IMR-90 (cell line): Measurements from ENCODE around the gene GMFB. TPM values are rescaled to one million over a fixed set of nuclear protein-coding genes. Genes with fewer than 3 reads are reported as not detected.

Source experiments
- ATAC-seq: fragments of 200-7000 bp; cut with Tn5 transposase; 2 replicates; pipeline ENCODE4 v1.9.1; 2020; ENCODE audit warnings: low read depth, mild to moderate bottlenecking, moderate library complexity
- BruUV-seq: library from RNA; stranded (reverse); fragments of 400-500 nt; replicated peaks from 2 replicates; lab custom pipeline; 2021; lab: Mats Ljungman, UMichigan
- CTCF ChIA-PET: fragments of 300-600 bp; formaldehyde crosslinking; extraction: SDS; loops from one replicate; lab custom pipeline; 2021; ENCODE audit warnings: antibody characterized with exemption; lab: Yijun Ruan, JAX
- POLR2A ChIA-PET: fragments of 300-600 bp; sonication (Branson Sonifier 250); formaldehyde crosslinking; loops from one replicate; lab custom pipeline; 2022; ENCODE audit warnings: antibody characterized with exemption; ENCODE audit not compliant: unreplicated experiment; lab: Charles Lee
- DNase-seq: peaks from one replicate; pipeline ENCODE4 v3.0.0; 2013
- H2AFZ ChIP-seq: replicated peaks from 2 replicates; pipeline ENCODE3; 2013; ENCODE audit warnings: low read length, mild to moderate bottlenecking; ENCODE audit not compliant: poor library complexity
- H2AK5ac ChIP-seq: 2 replicates; pipeline ENCODE4 v1.6.1; 2013; ENCODE audit warnings: low read depth, low read length, inconsistent platforms
- H2AK9ac ChIP-seq: replicated peaks from 2 replicates; pipeline ENCODE3; 2013; ENCODE audit warnings: mild to moderate bottlenecking, low read depth, low read length, moderate library complexity; ENCODE audit not compliant: poor library complexity
- H2BK120ac ChIP-seq: 2 replicates; pipeline ENCODE4 v1.6.1; 2013; ENCODE audit warnings: low read depth, low read length, inconsistent platforms
- H2BK15ac ChIP-seq: 3 replicates; pipeline ENCODE4 v1.6.1; 2013; ENCODE audit warnings: low read depth, low read length, inconsistent platforms
- H2BK20ac ChIP-seq: 2 replicates; pipeline ENCODE4 v1.6.1; 2013; ENCODE audit warnings: low read depth, mild to moderate bottlenecking, inconsistent platforms, low read length, moderate library complexity
- H2BK5ac ChIP-seq: 2 replicates; pipeline ENCODE4 v1.6.1; 2013; ENCODE audit warnings: mild to moderate bottlenecking, low read depth, low read length, inconsistent platforms; ENCODE audit not compliant: poor library complexity, severe bottlenecking
- H3K14ac ChIP-seq: replicated peaks from 2 replicates; pipeline ENCODE4 v1.6.1; 2013; ENCODE audit warnings: low read depth, low read length, inconsistent platforms
- H3K18ac ChIP-seq: 2 replicates; pipeline ENCODE4 v1.6.1; 2013; ENCODE audit warnings: low read depth, low read length, control low read depth
- H3K23ac ChIP-seq: 2 replicates; pipeline ENCODE4 v1.6.1; 2013; ENCODE audit warnings: low read depth, low read length, inconsistent platforms
- H3K27ac ChIP-seq: 2 replicates; pipeline ENCODE4 v1.5.1; 2013; ENCODE audit warnings: mild to moderate bottlenecking, control low read depth, low read length; ENCODE audit not compliant: insufficient read depth
- H3K27me3 ChIP-seq: 2 replicates; pipeline ENCODE4 v1.6.1; 2013; ENCODE audit warnings: low read length; ENCODE audit not compliant: control insufficient read depth, insufficient read depth
- H3K36me3 ChIP-seq: 2 replicates; pipeline ENCODE4 v1.6.1; 2013; ENCODE audit warnings: low read length, mixed read lengths; ENCODE audit not compliant: control insufficient read depth, insufficient read depth
- H3K4ac ChIP-seq: 2 replicates; pipeline ENCODE4 v1.6.1; 2013; ENCODE audit warnings: low read depth, low read length, inconsistent platforms
- H3K4me1 ChIP-seq: 2 replicates; pipeline ENCODE4 v1.6.1; 2013; ENCODE audit warnings: low read length, mixed read lengths; ENCODE audit not compliant: control insufficient read depth, insufficient read depth
- H3K4me2 ChIP-seq: 2 replicates; pipeline ENCODE4 v1.6.1; 2013; ENCODE audit warnings: low read depth, mild to moderate bottlenecking, control low read depth, low read length, moderate library complexity
- H3K4me3 ChIP-seq: 2 replicates; pipeline ENCODE4 v1.5.1; 2013; ENCODE audit warnings: low read depth, mild to moderate bottlenecking, control low read depth, low read length, moderate library complexity; ENCODE audit not compliant: insufficient read depth
- H3K56ac ChIP-seq: 2 replicates; pipeline ENCODE4 v1.6.1; 2013; ENCODE audit warnings: low read length, inconsistent platforms; ENCODE audit not compliant: insufficient read depth; ENCODE audit errors: extremely low read depth
- H3K79me1 ChIP-seq, 2 experiments: 2 replicates each; pipeline ENCODE4 v1.6.1; 2013; ENCODE audit warnings: low read length in 2 of 2, inconsistent platforms in 1 of 2, low read depth in 1 of 2
- H3K9ac ChIP-seq: 2 replicates; pipeline ENCODE4 v1.6.1; 2013; ENCODE audit warnings: low read depth, low read length, control low read depth
- H3K9me1 ChIP-seq: 2 replicates; pipeline ENCODE4 v1.6.1; 2013; ENCODE audit warnings: low read length, inconsistent platforms; ENCODE audit not compliant: insufficient read depth
- H3K9me3 ChIP-seq: 2 replicates; pipeline ENCODE4 v1.6.1; 2013; ENCODE audit warnings: low read length; ENCODE audit not compliant: control insufficient read depth, insufficient read depth
- H4K20me1 ChIP-seq: 2 replicates; pipeline ENCODE4 v1.6.1; 2013; ENCODE audit warnings: low read length, inconsistent platforms; ENCODE audit not compliant: insufficient read depth
- H4K5ac ChIP-seq: 2 replicates; pipeline ENCODE4 v1.6.1; 2013; ENCODE audit warnings: mild to moderate bottlenecking, low read depth, low read length, control low read depth
- H4K8ac ChIP-seq, 2 experiments: 2 replicates each; pipeline ENCODE4 v1.6.1; 2013; ENCODE audit warnings: low read depth in 2 of 2, low read length in 2 of 2, control low read depth in 1 of 2, inconsistent platforms in 1 of 2
- H4K91ac ChIP-seq: 2 replicates; pipeline ENCODE4 v1.6.1; 2013; ENCODE audit warnings: low read depth, low read length, inconsistent platforms; ENCODE audit not compliant: insufficient read depth
- BHLHE40 ChIP-seq: fragments of 150-350 bp; IDR thresholded peaks from 2 replicates; pipeline ENCODE4 v1.6.1; 2016; ENCODE audit warnings: mild to moderate bottlenecking, low read depth, low read length
- CEBPB ChIP-seq: IDR thresholded peaks from 2 replicates; pipeline ENCODE4 v1.6.1; 2012; ENCODE audit warnings: low read depth, low read length, improper control_type of control experiment
- CHD1 ChIP-seq: IDR thresholded peaks from 2 replicates; pipeline ENCODE4 v1.6.1; 2012; ENCODE audit warnings: low read depth, low read length, improper control_type of control experiment
- FOS ChIP-seq: fragments of 150-350 bp; IDR thresholded peaks from 2 replicates; pipeline ENCODE4 v1.6.1; 2016; ENCODE audit warnings: low read depth, low read length
- MAFK ChIP-seq: IDR thresholded peaks from 2 replicates; pipeline ENCODE4 v1.6.1; 2012; ENCODE audit warnings: low read depth, low read length, improper control_type of control experiment
- MAZ ChIP-seq: IDR thresholded peaks from 2 replicates; pipeline ENCODE4 v1.6.1; 2012; ENCODE audit warnings: low read depth, mild to moderate bottlenecking, low read length, improper control_type of control experiment, moderate library complexity, borderline replicate concordance
- MXI1 ChIP-seq: IDR thresholded peaks from 2 replicates; pipeline ENCODE4 v1.6.1; 2012; ENCODE audit warnings: low read depth, mild to moderate bottlenecking, low read length, moderate library complexity, borderline replicate concordance
- NFE2L2 ChIP-seq: fragments of 150-350 bp; IDR thresholded peaks from 2 replicates; pipeline ENCODE4 v1.6.1; 2016; ENCODE audit warnings: low read depth, mild to moderate bottlenecking, low read length
- POLR2A ChIP-seq: IDR thresholded peaks from 2 replicates; pipeline ENCODE4 v1.6.1; 2012; ENCODE audit warnings: mild to moderate bottlenecking, low read depth, low read length
- RAD21 ChIP-seq: IDR thresholded peaks from 2 replicates; pipeline ENCODE4 v1.6.1; 2012; ENCODE audit warnings: low read length, improper control_type of control experiment
- RCOR1 ChIP-seq: IDR thresholded peaks from 2 replicates; pipeline ENCODE4 v1.6.1; 2012; ENCODE audit warnings: mild to moderate bottlenecking, low read length, improper control_type of control experiment; ENCODE audit not compliant: insufficient replicate concordance
- SMC3 ChIP-seq: fragments of 150-350 bp; IDR thresholded peaks from 2 replicates; pipeline ENCODE4 v1.6.1; 2016; ENCODE audit warnings: low read depth, mild to moderate bottlenecking, antibody characterized with exemption, low read length, moderate library complexity
- WGBS, 2 experiments: methylation state at CpG; one replicate each; pipeline versions ENCODE4 v1.1.5 to v1.1.7; 2013; ENCODE audit warnings: missing lambda C conversion rate in 2 of 2; ENCODE audit not compliant: insufficient read length in 1 of 2; ENCODE audit errors: extremely low coverage in 2 of 2; 5-methylcytosine and 5-hydroxymethylcytosine counted together
- dilution Hi-C: fragments of 300-500 bp; cut with HindIII; formaldehyde crosslinking; loops from one replicate; pipeline ENCODE4 v1.14.3; 2018; ENCODE audit warnings: low sequenced_read_pairs; ENCODE audit not compliant: unreplicated experiment
- in situ Hi-C: fragments of 300-500 bp; cut with MboI; formaldehyde crosslinking; loops from 3 replicates; pipeline ENCODE4 v1.14.3; 2019; ENCODE audit warnings: low sequenced_read_pairs, inconsistent platforms, mixed read lengths
- intact Hi-C: fragments of 100-400 bp; cut with micrococcal nuclease; formaldehyde crosslinking; loops from 2 replicates; pipeline ENCODE4 v1.10.0; 2022
- polyA plus RNA-seq, 3 experiments: library from polyadenylated mRNA; depleted of rRNA; stranded (reverse); fragments of >200 nt; gene quantifications; 2 replicates each; pipeline ENCODE4 v1.2.3, GENCODE V29; 2012; ENCODE audit warnings: low replicate concordance in 1 of 3
- total RNA-seq: library from RNA; depleted of rRNA; stranded (reverse); fragments of >200 nt; gene quantifications from 2 replicates; pipeline ENCODE4 v1.2.3, GENCODE V29; 2012
- TF ChIP-seq, protein P1 (sequence below): fragments of 150-350 bp; IDR thresholded peaks from 2 replicates; pipeline ENCODE4 v1.6.1; 2017; ENCODE audit warnings: mild to moderate bottlenecking, antibody characterized with exemption, low read length, low read depth
- TF ChIP-seq, protein P2 (sequence below): fragments of 150-350 bp; IDR thresholded peaks from 2 replicates; pipeline ENCODE4 v1.6.1; 2016; ENCODE audit warnings: low read depth, mild to moderate bottlenecking, low read length, moderate library complexity, borderline replicate concordance

The GMFB gene
- total and polyA plus RNA-seq, 2 of the 4 experiments (the other 2 are of a cell fraction) = 22.4 to 59.1 TPM

DNA sequence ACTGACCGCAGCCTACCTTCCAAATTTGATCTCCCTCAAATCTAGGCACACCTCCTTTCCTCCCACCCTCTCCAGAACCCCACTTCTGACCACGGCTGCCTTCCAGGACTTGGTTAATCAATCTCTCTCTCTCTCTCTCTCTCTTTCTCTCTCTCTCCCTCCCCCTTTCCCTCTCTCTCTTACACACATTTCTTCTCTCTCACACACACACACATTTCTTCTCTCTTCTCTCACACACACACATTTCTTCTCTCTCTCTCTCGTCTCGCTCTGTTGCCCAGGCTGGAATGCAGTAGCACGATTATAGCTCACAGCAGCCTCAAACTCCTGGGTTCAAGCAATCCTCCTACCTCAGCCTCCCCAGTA, 521 bp upstream of the GMFB start:
- H2AFZ ChIP-seq = peak overlapping the region; percentile 97
- H2AK5ac ChIP-seq = no peak overlapping the region
- no peaks in the 10 kb centered on the region for H3K36me3 ChIP-seq
- ATAC-seq (no peak), DNase-seq (no peak)
- H2BK5ac ChIP-seq = peak overlapping the region; percentile 71
- peaks cover 6 to 21% of the 10 kb centered on the region in 2 experiments for H3K79me1 ChIP-seq
- H3K4me3 ChIP-seq = peak overlapping the region; percentile 89
- H3K4me2 ChIP-seq = peak overlapping the region; percentile 67
- H3K4me1 ChIP-seq = 0 out of 2 replicates have a peak, but pooled peaks cover 4% of the 10 kb centered on the region
- peak overlapping the region; percentile 80 for H3K9ac ChIP-seq
- peak overlapping the region; percentile 80 for H2BK20ac ChIP-seq
- peak overlapping the region; percentile 86 for H3K56ac ChIP-seq
- POLR2A ChIA-PET = no interaction called here
- peak overlapping the region; percentile 97 for H3K23ac ChIP-seq
- dilution Hi-C loops = no loop called here
- TF ChIP-seq CEBPB (no peak), RCOR1 (no peak), POLR2A (no peak), MXI1 (no peak), NFE2L2 (no peak), MAFK (no peak), SMC3 (no peak), RAD21 (no peak), FOS (no peak), CHD1 (no peak), BHLHE40 (no peak), MAZ (no peak)
- TF ChIP-seq, protein P1, sequence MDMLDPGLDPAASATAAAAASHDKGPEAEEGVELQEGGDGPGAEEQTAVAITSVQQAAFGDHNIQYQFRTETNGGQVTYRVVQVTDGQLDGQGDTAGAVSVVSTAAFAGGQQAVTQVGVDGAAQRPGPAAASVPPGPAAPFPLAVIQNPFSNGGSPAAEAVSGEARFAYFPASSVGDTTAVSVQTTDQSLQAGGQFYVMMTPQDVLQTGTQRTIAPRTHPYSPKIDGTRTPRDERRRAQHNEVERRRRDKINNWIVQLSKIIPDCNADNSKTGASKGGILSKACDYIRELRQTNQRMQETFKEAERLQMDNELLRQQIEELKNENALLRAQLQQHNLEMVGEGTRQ = no peak
- TF ChIP-seq, protein P2, sequence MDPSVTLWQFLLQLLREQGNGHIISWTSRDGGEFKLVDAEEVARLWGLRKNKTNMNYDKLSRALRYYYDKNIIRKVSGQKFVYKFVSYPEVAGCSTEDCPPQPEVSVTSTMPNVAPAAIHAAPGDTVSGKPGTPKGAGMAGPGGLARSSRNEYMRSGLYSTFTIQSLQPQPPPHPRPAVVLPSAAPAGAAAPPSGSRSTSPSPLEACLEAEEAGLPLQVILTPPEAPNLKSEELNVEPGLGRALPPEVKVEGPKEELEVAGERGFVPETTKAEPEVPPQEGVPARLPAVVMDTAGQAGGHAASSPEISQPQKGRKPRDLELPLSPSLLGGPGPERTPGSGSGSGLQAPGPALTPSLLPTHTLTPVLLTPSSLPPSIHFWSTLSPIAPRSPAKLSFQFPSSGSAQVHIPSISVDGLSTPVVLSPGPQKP = no peak
- in situ Hi-C loops = no loop called here
- H2AK9ac ChIP-seq = peak overlapping the region; percentile 79
- peak overlapping the region; percentile 59 for H4K91ac ChIP-seq
- peak overlapping the region; percentile 50; the same call in 1 of the 3 replicates for H2BK15ac ChIP-seq
- peak overlapping the region; percentile 14 for H3K18ac ChIP-seq
- peak overlapping the region; percentile 83 for H3K4ac ChIP-seq
- intact Hi-C loops = no loop called here
- H4K20me1 ChIP-seq = peaks cover 10% of the 10 kb centered on the region; the same call in 1 of the 2 replicates
- no TSS peak for BruUV-seq
- peak overlapping the region; percentile 97 for H3K14ac ChIP-seq
- H4K8ac ChIP-seq = peak overlapping the region; percentile 52 to 99
- no peaks in the 10 kb centered on the region for H3K9me1 ChIP-seq
- no peaks in the 10 kb centered on the region for H3K27me3 ChIP-seq
- peak overlapping the region; percentile 86 for H2BK120ac ChIP-seq
- 10 to 100% methylated on average over 1 to 2 of the region's 5 CpGs for WGBS, 2 experiments
- CTCF ChIA-PET = no interaction called here
- H3K9me3 ChIP-seq = no peaks in the 10 kb centered on the region
- peak overlapping the region; percentile 37 for H4K5ac ChIP-seq
- H3K27ac ChIP-seq = peak overlapping the region; percentile 67
